Upper lobe of left lung (tissue), 6 donors: Measurements from ENCODE around the gene FMN2. TPM values are rescaled to one million over a fixed set of nuclear protein-coding genes. Genes with fewer than 3 reads are reported as not detected.

Source experiments
- ATAC-seq, 2 donors: fragments of 200-7000 bp; cut with Tn5 transposase; one replicate each; pipeline ENCODE4 v1.9.1; 2022; ENCODE audit warnings: mild to moderate bottlenecking in 2 of 2, moderate library complexity in 2 of 2; ENCODE audit not compliant: low FRiP score in 2 of 2
- DNase-seq, 2 donors: peaks; one replicate each; pipeline ENCODE4 v3.0.0-alpha.2; 2019 to 2020
- H3K27ac ChIP-seq, 4 donors: fragments of 200-600 bp; sonication (generic); one replicate each; pipeline ENCODE4 v1.5.1; 2016 to 2019
- H3K27me3 ChIP-seq, 4 donors: fragments of 200-600 bp; sonication (generic); one replicate each; pipeline ENCODE4 v1.5.1; 2017 to 2019
- H3K36me3 ChIP-seq, 4 donors: fragments of 200-600 bp; sonication (generic); one replicate each; pipeline ENCODE4 v1.5.1; 2016 to 2019
- H3K4me1 ChIP-seq, 4 donors: fragments of 200-600 bp; sonication (generic); one replicate each; pipeline ENCODE4 v1.5.1; 2018 to 2019
- H3K4me3 ChIP-seq, 4 donors: fragments of 200-600 bp; sonication (generic); one replicate each; pipeline ENCODE4 v1.5.1; 2017 to 2019; ENCODE audit warnings: mild to moderate bottlenecking in 2 of 4, moderate library complexity in 1 of 4
- H3K9me3 ChIP-seq, 4 donors: fragments of 200-600 bp; sonication (generic); one replicate each; pipeline ENCODE4 v1.5.1; 2018 to 2019
- EP300 ChIP-seq, 4 donors: sonication (generic); formaldehyde crosslinking; IDR thresholded peaks; one replicate each; pipeline ENCODE4 v1.5.1; 2017; ENCODE audit warnings: antibody characterized with exemption in 4 of 4, control low read depth in 2 of 4
- POLR2A ChIP-seq, 4 donors: fragments of 450-650 bp; IDR thresholded peaks; one replicate each; pipeline ENCODE4 v1.5.1; 2016 to 2017; ENCODE audit warnings: antibody characterized with exemption in 4 of 4, mild to moderate bottlenecking in 2 of 4
- POLR2AphosphoS5 ChIP-seq, 2 donors: sonication (generic); formaldehyde crosslinking; IDR thresholded peaks; one replicate each; pipeline ENCODE4 v1.5.1; 2017; ENCODE audit warnings: antibody characterized with exemption in 2 of 2
- WGBS, 2 donors: methylation state at CpG; one replicate each; pipeline ENCODE4 v1.1.5; 2017 to 2018; 5-methylcytosine and 5-hydroxymethylcytosine counted together
- total RNA-seq, 6 donors: library from RNA; depleted of rRNA in 4 of 6; stranded (reverse); fragments of >200 nt in 4 of 6; gene quantifications; one replicate each; pipeline versions ENCODE4 v1.1.0 to v1.2.1, GENCODE V29; 2016 to 2021
- TF ChIP-seq, protein P1 (sequence below), 6 experiments: fragments of 450-650 bp in 4 of 6; fragments of 200-600 bp in 2 of 6; sonication (generic) in 2 of 6; IDR thresholded peaks; one replicate each; pipeline ENCODE4 v1.5.1; 2016 to 2019; ENCODE audit warnings: antibody characterized with exemption in 6 of 6
- donor health status: DM: no; HTN: no; CAD: no; lungs with moderate emphysema.
- donor health status: DM: no; HTN: yes; CAD: no; lungs with severe emphysema.

The FMN2 gene
- total RNA-seq, 6 donors from 2014 or later = 0.06 to 1.0 (median 0.54) TPM; not detected in 1

DNA sequence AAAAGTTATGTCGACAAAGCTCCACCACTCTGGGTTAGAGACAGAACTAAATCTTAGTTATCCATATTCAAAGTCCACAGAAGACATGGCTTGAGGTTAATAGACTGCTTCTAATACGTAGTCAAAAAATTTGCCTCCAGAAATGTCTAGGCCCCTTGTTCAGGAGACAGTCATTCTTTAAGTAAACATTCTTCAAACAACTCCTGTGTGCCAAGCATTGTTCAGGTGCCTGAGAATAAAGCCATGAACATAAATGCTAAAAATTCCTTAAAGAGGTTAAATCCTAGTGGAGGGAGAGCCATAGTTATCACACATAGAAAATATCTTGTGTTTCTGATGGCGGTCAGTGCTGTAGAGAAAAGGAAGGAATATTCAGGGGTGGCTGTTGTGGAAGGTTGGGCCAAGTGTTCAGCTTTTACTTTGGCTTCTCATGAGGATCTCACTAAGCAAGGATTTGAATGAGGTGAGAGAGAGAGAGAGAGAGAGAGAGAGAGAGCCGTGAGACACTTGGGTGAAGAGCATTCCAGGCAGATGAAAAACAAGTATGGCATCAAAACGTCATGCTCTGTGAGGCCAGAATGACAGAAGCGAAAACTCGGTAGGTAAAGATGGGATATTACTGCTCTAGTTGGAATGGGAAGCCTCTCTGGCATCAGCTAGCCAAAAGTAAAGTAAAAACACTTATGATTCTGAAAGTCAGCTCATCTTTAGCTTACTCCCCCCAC, 333.2 kb downstream of the FMN2 start:
- Histone ChIP-seq H3K27me3 (no peaks in the 10 kb centered on the region), H3K4me1 (no peaks in the 10 kb centered on the region), H3K4me3 (no peak overlapping the region), H3K27ac (no peak overlapping the region), H3K9me3 (no peaks in the 10 kb centered on the region), H3K36me3 (no peaks in the 10 kb centered on the region)
- no peak for DNase-seq
- WGBS, 2 donors = 63 to 65% methylated on average over 7 of the region's 7 CpGs
- ATAC-seq = no peak
- TF ChIP-seq POLR2A (IDR thresholded peaks at IDR 0.05) (no peak), POLR2AphosphoS5 (IDR thresholded peaks at IDR 0.05) (no peak), EP300 (IDR thresholded peaks at IDR 0.05) (no peak)
- TF ChIP-seq, protein P1, sequence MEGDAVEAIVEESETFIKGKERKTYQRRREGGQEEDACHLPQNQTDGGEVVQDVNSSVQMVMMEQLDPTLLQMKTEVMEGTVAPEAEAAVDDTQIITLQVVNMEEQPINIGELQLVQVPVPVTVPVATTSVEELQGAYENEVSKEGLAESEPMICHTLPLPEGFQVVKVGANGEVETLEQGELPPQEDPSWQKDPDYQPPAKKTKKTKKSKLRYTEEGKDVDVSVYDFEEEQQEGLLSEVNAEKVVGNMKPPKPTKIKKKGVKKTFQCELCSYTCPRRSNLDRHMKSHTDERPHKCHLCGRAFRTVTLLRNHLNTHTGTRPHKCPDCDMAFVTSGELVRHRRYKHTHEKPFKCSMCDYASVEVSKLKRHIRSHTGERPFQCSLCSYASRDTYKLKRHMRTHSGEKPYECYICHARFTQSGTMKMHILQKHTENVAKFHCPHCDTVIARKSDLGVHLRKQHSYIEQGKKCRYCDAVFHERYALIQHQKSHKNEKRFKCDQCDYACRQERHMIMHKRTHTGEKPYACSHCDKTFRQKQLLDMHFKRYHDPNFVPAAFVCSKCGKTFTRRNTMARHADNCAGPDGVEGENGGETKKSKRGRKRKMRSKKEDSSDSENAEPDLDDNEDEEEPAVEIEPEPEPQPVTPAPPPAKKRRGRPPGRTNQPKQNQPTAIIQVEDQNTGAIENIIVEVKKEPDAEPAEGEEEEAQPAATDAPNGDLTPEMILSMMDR (IDR thresholded peaks at IDR 0.05) = no peak

DNA sequence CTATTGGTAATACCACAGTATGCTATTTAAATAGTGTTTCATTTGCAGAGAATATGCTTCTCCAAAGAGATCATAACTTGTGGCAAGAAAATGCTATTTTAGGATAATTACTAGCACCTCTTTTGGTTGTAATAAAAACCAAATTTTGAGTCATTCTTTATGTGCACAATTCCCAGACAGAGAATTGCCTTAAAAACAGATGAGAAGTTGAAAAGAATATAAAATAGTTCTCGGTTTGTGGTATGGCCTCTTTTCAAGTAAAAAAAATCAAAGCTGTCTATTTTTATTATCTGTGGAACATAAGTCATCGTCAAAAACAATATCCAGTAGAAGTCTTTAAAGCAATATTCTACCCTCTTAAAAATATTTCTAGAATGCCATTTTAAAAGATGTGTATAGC, 334.4 kb downstream of the FMN2 start:
- Histone ChIP-seq H3K36me3 (no peaks in the 10 kb centered on the region), H3K4me1 (no peaks in the 10 kb centered on the region), H3K4me3 (no peak overlapping the region), H3K27ac (no peak overlapping the region), H3K9me3 (no peaks in the 10 kb centered on the region), H3K27me3 (no peaks in the 10 kb centered on the region)
- no peak for DNase-seq
- TF ChIP-seq POLR2AphosphoS5 (IDR thresholded peaks at IDR 0.05) (no peak), POLR2A (IDR thresholded peaks at IDR 0.05) (no peak), EP300 (IDR thresholded peaks at IDR 0.05) (no peak)
- TF ChIP-seq, protein P1 (IDR thresholded peaks at IDR 0.05) = no peak
- ATAC-seq = no peak
- WGBS, 2 donors = 84 to 86% methylated on average over 2 of the region's 2 CpGs

DNA sequence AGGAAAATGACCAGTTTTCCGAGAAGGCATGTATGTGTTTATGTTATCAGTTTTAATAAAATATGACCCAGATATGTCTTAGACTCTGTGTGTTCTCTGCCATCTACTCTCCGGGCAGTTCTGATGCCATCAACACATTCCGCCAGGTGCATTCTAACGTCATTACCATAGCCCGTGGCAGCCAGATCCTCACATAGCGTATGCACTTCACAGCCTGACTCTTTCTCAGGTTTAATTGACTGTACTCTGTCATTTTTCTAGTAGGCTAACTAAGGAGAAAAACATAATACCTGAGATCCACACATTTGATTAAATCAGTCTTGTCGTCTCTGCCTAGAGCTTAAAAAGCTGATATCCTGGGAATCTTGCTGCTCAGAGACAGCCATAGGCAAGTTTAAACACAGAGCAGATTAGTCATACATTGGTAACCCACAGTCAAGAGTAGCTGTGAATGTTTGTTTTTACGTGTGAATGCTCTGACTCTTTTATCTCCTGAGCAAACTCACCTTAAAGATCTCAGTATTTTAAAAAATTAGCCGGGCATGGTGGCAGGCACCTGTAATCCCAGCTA, 344.4 kb downstream of the FMN2 start:
- TF ChIP-seq, protein P1 (IDR thresholded peaks at IDR 0.05) = no peak
- WGBS, 2 donors = 85% methylated on average over 9 of the region's 9 CpGs
- no peak for ATAC-seq

DNA sequence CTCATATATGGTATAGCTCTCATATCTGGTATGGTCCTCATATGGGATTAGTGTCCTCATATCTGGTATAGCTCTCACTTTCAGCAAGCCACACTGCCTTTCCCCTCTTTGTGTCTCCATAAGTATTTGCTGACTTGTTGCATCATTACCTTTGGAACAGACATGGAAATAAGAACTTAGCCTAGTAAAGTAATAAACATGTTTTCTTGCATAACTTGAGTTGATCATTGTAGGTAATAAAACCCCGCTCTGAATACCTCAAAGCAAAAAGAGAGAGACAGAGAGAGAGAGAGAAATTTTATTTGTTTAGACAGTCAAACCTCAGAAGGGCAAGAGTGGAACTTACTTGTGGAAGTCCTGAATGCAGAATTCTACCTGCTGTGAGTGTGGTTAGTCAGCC, 350.0 kb downstream of the FMN2 start:
- no peaks in the 10 kb centered on the region for H3K27me3 ChIP-seq
- no peak overlapping the region for H3K4me3 ChIP-seq
- no peaks in the 10 kb centered on the region for H3K36me3 ChIP-seq
- DNase-seq (no peak), ATAC-seq (no peak)
- H3K27ac ChIP-seq = no peak overlapping the region
- WGBS, 2 donors = 83 to 85% methylated on average over 1 of the region's 1 CpG
- no peaks in the 10 kb centered on the region for H3K4me1 ChIP-seq
- no peaks in the 10 kb centered on the region for H3K9me3 ChIP-seq
- TF ChIP-seq EP300 (IDR thresholded peaks at IDR 0.05) (no peak), POLR2A (IDR thresholded peaks at IDR 0.05) (no peak), POLR2AphosphoS5 (IDR thresholded peaks at IDR 0.05) (no peak)
- TF ChIP-seq, protein P1 (IDR thresholded peaks at IDR 0.05) = no peak

More for the DNA sequence above, 344.4 kb downstream of the FMN2 start:
- H3K4me1 ChIP-seq = no peaks in the 10 kb centered on the region
- H3K36me3 ChIP-seq = no peaks in the 10 kb centered on the region
- no peak overlapping the region for H3K4me3 ChIP-seq
- H3K27ac ChIP-seq = no peak overlapping the region
- no peaks in the 10 kb centered on the region for H3K27me3 ChIP-seq
- H3K9me3 ChIP-seq = no peaks in the 10 kb centered on the region
- DNase-seq = no peak

DNA sequence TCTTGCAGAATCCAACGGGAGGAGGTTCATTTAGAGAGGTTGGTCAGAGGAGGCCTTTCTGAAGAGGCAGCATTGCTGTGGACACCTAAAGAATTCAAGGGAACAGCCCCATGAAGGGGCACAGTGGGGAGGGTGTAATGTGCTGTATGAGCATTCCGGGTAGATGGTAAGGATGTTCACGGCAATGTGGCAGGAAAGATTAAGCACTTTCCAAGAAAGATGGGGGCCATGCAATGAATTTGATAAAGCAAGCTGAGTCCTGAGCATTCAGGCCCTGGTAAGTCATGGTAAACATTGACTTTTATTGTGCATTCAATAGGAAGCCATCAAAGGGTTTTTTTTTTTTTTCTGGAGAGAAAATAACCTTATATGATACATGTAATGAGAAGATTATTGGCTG, 353.7 kb downstream of the FMN2 start:
- Histone ChIP-seq H3K27me3 (no peaks in the 10 kb centered on the region), H3K27ac (no peak overlapping the region), H3K36me3 (no peaks in the 10 kb centered on the region), H3K4me1 (no peaks in the 10 kb centered on the region), H3K9me3 (no peaks in the 10 kb centered on the region), H3K4me3 (no peak overlapping the region)
- WGBS, 2 donors = 87 to 89% methylated on average over 3 of the region's 3 CpGs
- no peak for DNase-seq
- no peak for ATAC-seq
- TF ChIP-seq POLR2AphosphoS5 (IDR thresholded peaks at IDR 0.05) = no peak
- TF ChIP-seq EP300 (IDR thresholded peaks at IDR 0.05) = no peak
- TF ChIP-seq POLR2A (IDR thresholded peaks at IDR 0.05) = no peak
- TF ChIP-seq, protein P1 (IDR thresholded peaks at IDR 0.05) = no peak
